CD14-positive monocyte (primary cell): ENCODE results near the gene SIX3. TPM values are rescaled to one million over a fixed set of nuclear protein-coding genes. Genes with fewer than 3 reads are reported as not detected.

Experiments used
- DNase-seq, 3 donors: peaks; one replicate each; pipeline ENCODE4 v3.0.0-alpha.2; 2011 to 2022
- H2AFZ ChIP-seq: 2 replicates; pipeline ENCODE4 v1.6.0; 2012; ENCODE audit warnings: mild to moderate bottlenecking, low read depth, low read length, inconsistent platforms; ENCODE audit not compliant: insufficient read depth, poor library complexity, severe bottlenecking
- H3K27ac ChIP-seq, 2 donors: 1 replicate in 1 of 2; 2 replicates in 1 of 2; pipeline ENCODE4 v1.5.1; 2012 to 2013; ENCODE audit warnings: low read length in 2 of 2, control low read depth in 1 of 2, inconsistent platforms in 1 of 2, low read depth in 1 of 2, mild to moderate bottlenecking in 1 of 2
- H3K27me3 ChIP-seq, 2 donors: one replicate each; pipeline versions ENCODE4 v1.6.0 to v1.6.1; 2011 to 2013; ENCODE audit warnings: low read length in 2 of 2; ENCODE audit not compliant: control insufficient read depth in 2 of 2, insufficient read depth in 2 of 2
- H3K36me3 ChIP-seq, 2 donors: replicated peaks in 1 of 2; 1 replicate in 1 of 2; 2 replicates in 1 of 2; pipeline versions ENCODE4 v1.5.1 to v1.6.1; 2012 to 2013; ENCODE audit warnings: low read length in 2 of 2, control low read depth in 1 of 2, inconsistent platforms in 1 of 2, mild to moderate bottlenecking in 1 of 2; ENCODE audit not compliant: insufficient read depth in 2 of 2, control insufficient read depth in 1 of 2
- H3K4me1 ChIP-seq, 2 donors: 1 replicate in 1 of 2; 2 replicates in 1 of 2; pipeline versions ENCODE4 v1.5.1 to v1.6.1; 2012 to 2013; ENCODE audit warnings: low read length in 2 of 2, control low read depth in 1 of 2, inconsistent platforms in 1 of 2, mild to moderate bottlenecking in 1 of 2, moderate library complexity in 1 of 2; ENCODE audit not compliant: insufficient read depth in 2 of 2, control insufficient read depth in 1 of 2
- H3K4me2 ChIP-seq: replicated peaks from 2 replicates; pipeline ENCODE3; 2012; ENCODE audit warnings: low read length, moderate library complexity, mild to moderate bottlenecking; ENCODE audit not compliant: poor library complexity, severe bottlenecking; ENCODE audit errors: extremely low read depth
- H3K4me3 ChIP-seq, 3 experiments: fragments of 200-600 bp in 1 of 3; sonication (generic) in 1 of 3; replicated peaks in 1 of 3; 1 replicate in 2 of 3; 2 replicates in 1 of 3; pipeline ENCODE4 v1.5.1; 2011 to 2013; ENCODE audit warnings: low read length in 3 of 3, mild to moderate bottlenecking in 3 of 3, control low read depth in 2 of 3, low read depth in 2 of 3, inconsistent platforms in 1 of 3, moderate library complexity in 1 of 3
- H3K79me2 ChIP-seq: 2 replicates; pipeline ENCODE4 v1.6.0; 2012; ENCODE audit warnings: mild to moderate bottlenecking, control low read depth, inconsistent platforms, low read length, moderate library complexity; ENCODE audit not compliant: insufficient read depth
- H3K9ac ChIP-seq: 2 replicates; pipeline ENCODE4 v1.6.0; 2017; ENCODE audit warnings: low read length, mild to moderate bottlenecking; ENCODE audit not compliant: insufficient read depth, poor library complexity, severe bottlenecking
- H3K9me3 ChIP-seq, 2 donors: replicated peaks in 1 of 2; 1 replicate in 1 of 2; 2 replicates in 1 of 2; pipeline versions ENCODE4 v1.5.1 to v1.6.1; 2012 to 2013; ENCODE audit warnings: low read length in 2 of 2, control low read depth in 1 of 2; ENCODE audit not compliant: control insufficient read depth in 1 of 2, insufficient read depth in 1 of 2
- H4K20me1 ChIP-seq: 2 replicates; pipeline ENCODE4 v1.6.0; 2012; ENCODE audit warnings: mild to moderate bottlenecking, low read length, control low read depth, moderate library complexity; ENCODE audit not compliant: insufficient read depth
- H3K27ac Mint-ChIP-seq, 7 donors: one replicate each; pipeline ENCODE4 v1.8.0; 2020; ENCODE audit warnings: mild to moderate bottlenecking in 7 of 7, mixed read lengths in 7 of 7, moderate library complexity in 6 of 7, inconsistent platforms in 2 of 7
- H3K27me3 Mint-ChIP-seq, 3 donors: one replicate each; pipeline ENCODE4 v1.8.0; 2021 to 2022; ENCODE audit warnings: low read depth in 3 of 3, mild to moderate bottlenecking in 3 of 3, mixed read lengths in 3 of 3, moderate library complexity in 3 of 3, inconsistent platforms in 1 of 3
- H3K36me3 Mint-ChIP-seq, 2 donors: one replicate each; pipeline ENCODE4 v1.8.0; 2020; ENCODE audit warnings: mixed read lengths in 2 of 2, inconsistent platforms in 1 of 2, mild to moderate bottlenecking in 1 of 2
- H3K4me1 Mint-ChIP-seq: one replicate; pipeline ENCODE4 v1.8.0; 2020; ENCODE audit warnings: mild to moderate bottlenecking, mixed read lengths
- H3K4me3 Mint-ChIP-seq, 2 donors: one replicate each; pipeline ENCODE4 v1.8.0; 2020; ENCODE audit warnings: mild to moderate bottlenecking in 2 of 2, mixed read lengths in 2 of 2, moderate library complexity in 1 of 2
- H3K9me3 Mint-ChIP-seq, 7 donors: one replicate each; pipeline ENCODE4 v1.8.0; 2020 to 2022; ENCODE audit warnings: mixed read lengths in 7 of 7, mild to moderate bottlenecking in 6 of 7, moderate library complexity in 6 of 7, inconsistent platforms in 2 of 7
- WGBS: methylation state at CpG from one replicate; pipeline ENCODE4 v1.1.5; 2013; ENCODE audit warnings: missing lambda C conversion rate; ENCODE audit not compliant: insufficient coverage; 5-methylcytosine and 5-hydroxymethylcytosine counted together
- intact Hi-C, 2 donors: fragments of 100-400 bp; cut with micrococcal nuclease; formaldehyde crosslinking; loops; one replicate each; pipeline versions ENCODE4 v1.15.0 to v1.15.1; 2023
- polyA plus RNA-seq, 3 donors: library from polyadenylated mRNA; depleted of rRNA in 1 of 3; unstranded in 2 of 3; stranded (reverse) in 1 of 3; fragments of 300-500 nt in 2 of 3; fragments of >200 nt in 1 of 3; fragmentation: Illumina TruSeq in 2 of 3; gene quantifications; 1 replicate in 2 of 3; 2 replicates in 1 of 3; pipeline ENCODE4 v1.2.3, GENCODE V29; 2012 to 2021
- TF ChIP-seq, protein P1 (sequence below): fragments of 200-600 bp; IDR thresholded peaks from one replicate; pipeline ENCODE4 v1.8.0; 2022; ENCODE audit warnings: antibody characterized with exemption, mild to moderate bottlenecking

The SIX3 gene
- polyA plus RNA-seq, 3 donors = not detected

- H2AFZ ChIP-seq = no peak overlapping the region
- no peak overlapping the region for H3K27ac ChIP-seq
- peaks cover 0 to 9% of the 10 kb centered on the region in 2 donors for H3K27me3 ChIP-seq
- 80% methylated on average over 10 of the region's 10 CpGs for WGBS
- no peaks in the 10 kb centered on the region for H3K36me3 ChIP-seq
- H3K9me3 ChIP-seq = peaks cover 17% of the 10 kb centered on the region in 2 donors
- Mint-ChIP-seq H3K27me3 (peaks cover 13 to 25% (median 23%) of the 10 kb centered on the region in 3 donors), H3K9me3 (peaks cover 15 to 36% (median 23%) of the 10 kb centered on the region in 7 donors), H3K27ac (no peak overlapping the region), H3K4me1 (no peaks in the 10 kb centered on the region), H3K36me3 (no peaks in the 10 kb centered on the region), H3K4me3 (no peak overlapping the region)
- no peaks in the 10 kb centered on the region for H4K20me1 ChIP-seq
- H3K4me2 ChIP-seq = no peak overlapping the region
- no peak overlapping the region for H3K4me3 ChIP-seq
- TF ChIP-seq, protein P1, sequence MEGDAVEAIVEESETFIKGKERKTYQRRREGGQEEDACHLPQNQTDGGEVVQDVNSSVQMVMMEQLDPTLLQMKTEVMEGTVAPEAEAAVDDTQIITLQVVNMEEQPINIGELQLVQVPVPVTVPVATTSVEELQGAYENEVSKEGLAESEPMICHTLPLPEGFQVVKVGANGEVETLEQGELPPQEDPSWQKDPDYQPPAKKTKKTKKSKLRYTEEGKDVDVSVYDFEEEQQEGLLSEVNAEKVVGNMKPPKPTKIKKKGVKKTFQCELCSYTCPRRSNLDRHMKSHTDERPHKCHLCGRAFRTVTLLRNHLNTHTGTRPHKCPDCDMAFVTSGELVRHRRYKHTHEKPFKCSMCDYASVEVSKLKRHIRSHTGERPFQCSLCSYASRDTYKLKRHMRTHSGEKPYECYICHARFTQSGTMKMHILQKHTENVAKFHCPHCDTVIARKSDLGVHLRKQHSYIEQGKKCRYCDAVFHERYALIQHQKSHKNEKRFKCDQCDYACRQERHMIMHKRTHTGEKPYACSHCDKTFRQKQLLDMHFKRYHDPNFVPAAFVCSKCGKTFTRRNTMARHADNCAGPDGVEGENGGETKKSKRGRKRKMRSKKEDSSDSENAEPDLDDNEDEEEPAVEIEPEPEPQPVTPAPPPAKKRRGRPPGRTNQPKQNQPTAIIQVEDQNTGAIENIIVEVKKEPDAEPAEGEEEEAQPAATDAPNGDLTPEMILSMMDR = no peak
- DNase-seq = no peak
- H3K9ac ChIP-seq = no peak overlapping the region
- H3K4me1 ChIP-seq = no peaks in the 10 kb centered on the region
- intact Hi-C loops = no loop called here
- H3K79me2 ChIP-seq = no peaks in the 10 kb centered on the region
These were observed 34.5 kb upstream of the SIX3 start for GRCh38 chr2:44906972-44907371.

DNA sequence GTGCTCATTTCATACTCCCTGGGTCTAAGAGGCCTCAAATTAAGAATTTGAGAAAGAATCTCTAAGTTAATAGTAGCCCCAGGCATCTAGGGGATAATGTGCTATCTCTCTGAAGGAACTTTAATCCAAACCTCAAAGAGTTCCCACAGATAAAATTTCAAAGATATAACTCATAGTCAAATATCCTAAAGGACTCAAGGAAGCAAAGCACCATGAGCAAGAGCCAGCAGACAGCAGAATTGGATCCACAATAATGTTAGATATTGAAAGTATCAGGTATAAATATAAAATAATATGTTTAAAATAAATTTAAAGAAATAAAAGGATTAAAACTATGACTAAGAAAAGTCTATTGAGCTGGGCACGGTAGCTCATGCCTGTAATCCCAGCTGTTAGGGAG lies 31.7 kb upstream of the SIX3 start:
- TF ChIP-seq, protein P1 = no peak
- Histone ChIP-seq H3K36me3 (no peaks in the 10 kb centered on the region), H3K27me3 (peaks cover 0 to 6% of the 10 kb centered on the region in 2 donors), H3K27ac (no peak overlapping the region), H2AFZ (no peak overlapping the region), H3K79me2 (no peaks in the 10 kb centered on the region), H3K4me1 (no peaks in the 10 kb centered on the region), H3K9ac (no peak overlapping the region), H3K9me3 (peaks cover 17 to 24% of the 10 kb centered on the region in 2 donors), H3K4me2 (no peak overlapping the region), H4K20me1 (no peaks in the 10 kb centered on the region), H3K4me3 (no peak overlapping the region)
- no peak for DNase-seq
- H3K36me3 Mint-ChIP-seq = no peaks in the 10 kb centered on the region
- H3K27ac Mint-ChIP-seq = no peak overlapping the region
- H3K4me1 Mint-ChIP-seq = no peaks in the 10 kb centered on the region
- peaks cover 15 to 41% (median 29%) of the 10 kb centered on the region in 7 donors for H3K9me3 Mint-ChIP-seq
- H3K27me3 Mint-ChIP-seq = peaks cover 11 to 28% (median 25%) of the 10 kb centered on the region in 3 donors
- WGBS = no CpG with 5 or more reads among the region's 1 CpG
- intact Hi-C loops = no loop called here
- no peak overlapping the region for H3K4me3 Mint-ChIP-seq
